Effector CD8-positive, alpha-beta T cell (primary cell): ENCODE data around the gene TMEM9B.
A peak's percentile ranks its signal among the peaks of the same experiment; 100 is the strongest.

ENCODE experiments used
- DNase-seq: peaks from one replicate; lab custom pipeline; 2025; lab: John Stamatoyannopoulos, UW

The TMEM9B gene

GRCh38 chr11:8930456-8931175 lies 33.6 kb downstream of the TMEM9B start:
- no peak for DNase-seq

GRCh38 chr11:8928981-8929615 lies 35.1 kb downstream of the TMEM9B start:
- no peak for DNase-seq

- DNase-seq: no peak
Measured at GRCh38 chr11:8928205-8928604, 36.0 kb downstream of the TMEM9B start.

- DNase-seq: no peak
Measured at GRCh38 chr11:8927233-8927632, 37.0 kb downstream of the TMEM9B start.

- DNase-seq: no peak
Measured at GRCh38 chr11:8926236-8926635, 38.0 kb downstream of the TMEM9B start.

DNA sequence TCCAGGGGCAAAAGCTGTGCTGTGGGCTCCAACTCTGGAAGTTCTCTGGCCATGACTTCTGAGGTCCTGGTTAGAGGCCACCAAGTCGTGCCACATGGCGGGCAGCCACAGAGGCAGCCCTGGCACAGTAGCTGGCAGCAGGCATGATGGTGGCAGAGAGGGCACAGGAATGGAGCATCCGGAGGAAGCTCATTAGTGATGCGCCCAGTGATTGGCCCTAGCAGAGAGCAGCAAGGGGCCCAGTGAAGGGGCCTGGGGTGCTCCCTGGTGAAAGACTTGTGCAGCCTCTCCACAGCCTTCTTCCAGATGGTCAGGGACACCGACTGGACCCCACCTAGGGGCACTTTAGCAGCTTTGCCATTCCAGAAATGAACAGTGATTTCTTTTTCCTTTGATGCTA lies 38.5 kb downstream of the TMEM9B start:
- DNase-seq: no peak

DNA sequence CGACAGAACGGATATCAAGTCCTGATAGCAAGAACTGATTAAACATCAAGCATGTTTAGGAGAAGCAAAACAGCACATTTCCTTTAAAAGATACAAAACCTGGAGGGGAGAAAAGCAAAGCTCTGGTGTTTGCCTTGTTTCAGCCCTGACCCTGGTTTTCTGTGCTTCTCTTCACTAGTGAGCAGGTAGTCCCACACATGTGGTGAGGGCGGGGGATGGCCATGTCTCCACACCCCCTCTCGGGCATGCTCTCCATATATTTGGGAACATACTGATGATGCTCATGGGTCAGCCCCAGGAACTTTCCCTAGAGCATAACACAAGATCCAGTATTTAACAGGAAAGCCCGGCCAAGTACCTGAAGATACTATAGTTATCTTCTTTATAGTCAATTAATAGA lies 41.6 kb downstream of the TMEM9B start:
- no peak for DNase-seq

- DNase-seq: no peak
Measured at GRCh38 chr11:8917157-8917825, 47.0 kb downstream of the TMEM9B start.

DNA sequence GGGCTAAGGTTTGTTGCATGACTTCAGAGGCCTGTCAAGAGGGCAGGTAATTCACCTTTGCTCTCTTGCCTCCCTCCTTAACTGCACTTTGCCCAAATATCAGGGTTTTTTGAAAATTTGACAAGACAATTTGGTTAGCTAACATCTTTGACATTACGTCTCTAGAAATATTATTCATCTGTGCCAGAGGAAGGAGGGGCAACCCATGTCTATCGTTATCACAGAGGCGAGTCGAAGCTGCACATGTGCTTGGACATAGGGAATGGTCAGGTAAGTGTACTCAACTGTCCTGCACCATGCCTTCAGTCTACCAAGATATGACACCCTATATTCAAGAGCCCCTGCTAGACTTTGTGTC lies 49.6 kb downstream of the TMEM9B start:
- DNase-seq: no peak

- peak; percentile 28 for DNase-seq
Measured at GRCh38 chr11:8913961-8914660, 50.1 kb downstream of the TMEM9B start.

- peak; percentile 82 for DNase-seq
Measured at GRCh38 chr11:8911029-8911823, 53.0 kb downstream of the TMEM9B start, which contains the start of gene AKIP1. TSS of gene AKIP1 (plus strand) at chr11:8911189. CDS start at chr11:8911450, 261 bp downstream.

GRCh38 chr11:8910649-8911026 lies 53.6 kb downstream of the TMEM9B start:
- no peak for DNase-seq

DNA sequence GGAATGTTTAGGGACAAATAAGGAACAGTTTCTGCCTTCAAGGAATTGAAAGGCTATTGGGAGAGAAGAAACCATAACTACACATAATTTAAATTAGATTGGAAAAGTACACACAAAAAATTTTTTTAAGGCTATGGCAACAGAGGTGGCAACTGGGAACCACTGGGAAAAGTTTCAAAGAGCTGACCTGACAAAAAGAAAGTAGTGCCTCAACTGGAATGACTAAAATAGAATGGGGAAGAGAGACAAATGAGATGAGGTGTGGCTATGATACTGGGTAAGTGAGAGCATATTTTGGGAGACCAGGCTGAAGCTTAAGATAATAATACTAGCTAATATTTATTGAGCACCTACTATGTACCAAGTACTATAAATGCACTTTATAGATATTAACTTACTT lies 56.1 kb downstream of the TMEM9B start:
- no peak for DNase-seq

- DNase-seq: no peak
Measured at GRCh38 chr11:8907116-8907515, 57.1 kb downstream of the TMEM9B start.

DNA sequence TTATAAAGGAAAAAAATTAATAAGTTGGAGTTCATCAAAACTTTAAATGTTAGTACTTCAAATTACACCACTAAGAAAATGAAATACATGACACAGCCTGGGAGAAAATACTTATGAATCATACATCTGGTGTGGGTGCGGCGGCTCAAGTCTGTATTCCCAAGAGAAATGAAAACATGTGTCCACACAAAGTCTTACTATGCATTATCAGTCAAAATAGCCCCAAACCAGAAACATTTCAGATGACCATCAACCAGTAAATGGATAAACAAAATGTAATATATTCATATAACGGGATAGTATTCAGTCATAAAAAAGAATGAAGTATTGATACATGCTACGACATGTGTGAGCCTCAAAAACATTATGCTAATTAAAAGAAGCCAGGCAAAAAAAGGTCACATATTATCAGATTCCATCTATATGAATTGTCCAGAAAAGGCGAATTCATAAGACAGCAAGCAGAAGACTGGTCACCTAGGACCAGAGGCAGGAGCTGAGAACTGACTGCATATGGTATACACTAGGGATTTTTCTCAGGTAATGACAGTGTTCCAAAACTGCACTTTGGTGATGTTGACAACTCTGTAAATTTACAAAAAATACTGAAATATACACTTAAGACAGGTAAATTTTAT lies 58.6 kb downstream of the TMEM9B start:
- no peak for DNase-seq

GRCh38 chr11:8899119-8899753 lies 65.0 kb downstream of the TMEM9B start:
- DNase-seq: no peak
